Effector memory CD4-positive, alpha-beta T cell (primary cell): ENCODE measurements around the gene CCDC188.

Experiments used
- DNase-seq, 3 donors: peaks; one replicate each; pipeline ENCODE4 v3.0.0-alpha.2; 2020
- H3K27ac ChIP-seq: 2 replicates; pipeline ENCODE4 v1.7.0; 2013; ENCODE audit warnings: mild to moderate bottlenecking, low read length, moderate library complexity; ENCODE audit not compliant: insufficient read depth, poor library complexity, severe bottlenecking
- H3K27me3 ChIP-seq: replicated peaks from 2 replicates; pipeline ENCODE4 v1.7.0; 2013; ENCODE audit warnings: mild to moderate bottlenecking, low read length; ENCODE audit not compliant: insufficient read depth, control insufficient read depth, poor library complexity, severe bottlenecking
- H3K36me3 ChIP-seq: 2 replicates; pipeline ENCODE4 v1.7.0; 2013; ENCODE audit warnings: mild to moderate bottlenecking, low read length, moderate library complexity; ENCODE audit not compliant: control insufficient read depth, insufficient read depth
- H3K4me1 ChIP-seq: 2 replicates; pipeline ENCODE4 v1.7.0; 2013; ENCODE audit warnings: low read length, mild to moderate bottlenecking; ENCODE audit not compliant: control insufficient read depth, insufficient read depth, poor library complexity, severe bottlenecking
- H3K4me3 ChIP-seq: 2 replicates; pipeline ENCODE4 v1.7.0; 2013; ENCODE audit warnings: low read length, low read depth, mild to moderate bottlenecking; ENCODE audit not compliant: insufficient read depth, poor library complexity, severe bottlenecking
- H3K9me3 ChIP-seq: 2 replicates; pipeline ENCODE4 v1.7.0; 2013; ENCODE audit warnings: mild to moderate bottlenecking, low read length, moderate library complexity; ENCODE audit not compliant: control insufficient read depth

The CCDC188 gene

DNA sequence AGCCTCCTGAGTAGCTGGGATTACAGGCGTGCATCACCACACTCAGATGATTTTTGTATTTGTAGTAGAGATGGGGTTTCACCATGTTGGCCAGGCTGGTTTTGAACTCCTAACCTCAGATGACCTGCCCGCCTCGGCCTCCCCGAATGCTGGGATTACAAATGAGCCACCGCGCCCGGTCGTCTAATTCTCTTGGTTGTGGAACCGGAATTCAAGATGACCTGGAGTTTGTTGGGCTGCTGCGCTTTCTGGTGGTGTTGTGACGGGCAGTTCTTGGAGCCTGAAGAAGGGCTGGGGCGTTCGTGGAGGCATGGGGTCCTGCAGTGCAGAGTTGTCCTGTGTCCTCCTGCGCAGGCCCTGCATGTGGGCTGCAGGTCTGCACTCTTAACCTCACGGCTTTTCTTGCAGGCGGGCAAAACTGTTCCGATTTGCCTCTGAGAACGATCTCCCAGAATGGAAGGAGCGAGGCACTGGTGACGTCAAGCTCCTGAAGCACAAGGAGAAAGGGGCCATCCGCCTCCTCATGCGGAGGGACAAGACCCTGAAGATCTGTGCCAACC is 28.9 kb downstream of the CCDC188 start:
- Histone ChIP-seq H3K4me1 (peaks cover 13% of the 10 kb centered on the region), H3K36me3 (peaks cover 55% of the 10 kb centered on the region), H3K4me3 (no peak overlapping the region), H3K27me3 (no peaks in the 10 kb centered on the region), H3K9me3 (no peaks in the 10 kb centered on the region), H3K27ac (no peak overlapping the region)
- no peak for DNase-seq

GRCh38 chr22:20118300-20119020 is 32.4 kb downstream of the CCDC188 start:
- peaks cover 24% of the 10 kb centered on the region for H3K4me1 ChIP-seq
- no peak for DNase-seq
- H3K36me3 ChIP-seq, result peaks cover 52% of the 10 kb centered on the region

DNA sequence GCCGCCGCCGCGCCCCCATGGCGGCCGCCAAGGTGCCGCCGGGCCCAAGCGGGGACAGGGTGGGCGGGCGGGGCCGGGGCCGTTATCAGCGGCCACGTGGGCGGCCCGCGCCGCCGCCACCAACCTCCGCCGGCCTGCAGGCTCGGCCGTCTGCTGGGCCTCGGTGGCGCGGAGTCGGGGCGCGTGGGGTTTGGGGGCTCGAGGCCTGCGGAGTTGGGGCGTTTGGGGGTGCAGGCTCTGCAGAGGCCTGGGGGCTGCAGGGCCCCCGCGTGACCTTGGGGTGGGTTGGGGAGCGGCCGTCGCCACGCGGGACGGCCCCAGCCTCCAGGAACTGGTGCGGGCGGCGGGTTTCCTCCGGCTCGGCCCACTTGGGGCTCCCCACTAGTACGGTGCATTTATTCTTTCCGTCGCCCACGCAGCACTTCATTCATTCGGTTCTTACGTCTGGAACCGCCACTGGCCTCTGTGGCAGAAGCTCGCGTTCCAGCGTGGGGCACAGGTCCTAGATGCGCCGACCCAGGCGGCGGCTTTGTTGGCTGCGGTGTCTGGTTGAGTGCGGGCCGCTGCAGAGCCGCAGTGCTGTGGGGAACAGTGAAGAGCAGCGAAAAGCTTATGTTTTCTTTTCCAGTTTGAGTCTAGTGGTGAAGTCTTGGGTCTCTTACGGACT is 33.1 kb downstream of the CCDC188 start:
- Histone ChIP-seq H3K9me3 (no peaks in the 10 kb centered on the region), H3K36me3 (peaks cover 59% of the 10 kb centered on the region), H3K4me3 (peak overlapping the region; percentile 85), H3K27me3 (no peaks in the 10 kb centered on the region), H3K27ac (peak overlapping the region; percentile 86), H3K4me1 (peaks cover 24% of the 10 kb centered on the region)
- peak; percentile 38 to 51 (median 51) for DNase-seq

More at GRCh38 chr22:20118300-20119020, 32.4 kb downstream of the CCDC188 start:
- Histone ChIP-seq H3K9me3 (no peaks in the 10 kb centered on the region), H3K27me3 (no peaks in the 10 kb centered on the region), H3K4me3 (peak overlapping the region; percentile 66), H3K27ac (peak overlapping the region; percentile 86)

DNA sequence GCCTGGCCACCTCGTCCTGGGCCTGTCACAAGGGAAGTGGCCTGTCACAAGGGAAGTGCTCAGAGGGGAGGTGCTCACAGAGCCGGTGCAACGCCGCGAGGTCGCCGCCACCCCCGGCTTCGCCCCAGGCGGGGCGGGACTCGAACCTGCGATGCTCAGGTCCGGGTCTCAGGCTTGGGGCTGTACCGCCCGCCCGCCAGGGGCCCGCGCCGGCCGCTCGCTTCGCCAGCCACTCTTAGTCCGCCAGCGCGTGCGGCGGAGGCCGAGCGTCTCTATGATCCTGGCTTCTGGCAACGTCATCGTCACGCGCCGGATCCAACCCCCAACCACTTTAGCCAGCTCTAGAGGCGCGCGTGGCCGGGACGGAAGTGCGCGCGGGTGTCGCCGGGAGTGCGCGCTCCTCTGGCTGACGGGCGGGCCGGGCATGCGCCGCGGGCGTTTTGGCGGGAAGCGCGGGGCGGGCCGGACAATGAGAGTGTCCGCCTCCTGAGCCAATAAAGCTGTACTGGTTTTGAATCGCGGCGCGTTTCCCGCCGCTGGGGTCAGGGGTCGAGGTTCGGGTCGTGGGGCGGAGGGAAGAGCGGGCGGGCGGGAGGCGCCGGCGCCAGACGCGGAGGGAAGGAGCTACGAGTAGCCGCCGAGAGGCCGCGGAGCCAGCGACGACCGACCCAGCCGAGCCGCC is 33.8 kb downstream of the CCDC188 start, which contains the start of gene TRMT2A:
Gene TRMT2A, minus strand, starts transcription at position 276 of the 682 bp plus-strand sequence. CDS start 320 bp downstream, outside the sequence.
- DNase-seq, result peak; percentile 94 to 95 (median 95)
- Histone ChIP-seq H3K4me3 (peak within 1 kb of the TSS; percentile 85), H3K4me1 (peaks cover 24% of the 10 kb centered on the region), H3K36me3 (peaks cover 62% of the 10 kb centered on the region), H3K27me3 (no peaks in the 10 kb centered on the region), H3K27ac (peak within 1 kb of the TSS; percentile 86), H3K9me3 (no peaks in the 10 kb centered on the region)

- H3K4me3 ChIP-seq, result peak overlapping the region; percentile 85
- peaks cover 56% of the 10 kb centered on the region for H3K36me3 ChIP-seq
- no peak for DNase-seq
- H3K4me1 ChIP-seq, result peaks cover 24% of the 10 kb centered on the region
- H3K9me3 ChIP-seq, result no peaks in the 10 kb centered on the region
- peak overlapping the region; percentile 86 for H3K27ac ChIP-seq
- no peaks in the 10 kb centered on the region for H3K27me3 ChIP-seq
These were observed 34.4 kb downstream of the CCDC188 start for GRCh38 chr22:20116376-20116950.

DNA sequence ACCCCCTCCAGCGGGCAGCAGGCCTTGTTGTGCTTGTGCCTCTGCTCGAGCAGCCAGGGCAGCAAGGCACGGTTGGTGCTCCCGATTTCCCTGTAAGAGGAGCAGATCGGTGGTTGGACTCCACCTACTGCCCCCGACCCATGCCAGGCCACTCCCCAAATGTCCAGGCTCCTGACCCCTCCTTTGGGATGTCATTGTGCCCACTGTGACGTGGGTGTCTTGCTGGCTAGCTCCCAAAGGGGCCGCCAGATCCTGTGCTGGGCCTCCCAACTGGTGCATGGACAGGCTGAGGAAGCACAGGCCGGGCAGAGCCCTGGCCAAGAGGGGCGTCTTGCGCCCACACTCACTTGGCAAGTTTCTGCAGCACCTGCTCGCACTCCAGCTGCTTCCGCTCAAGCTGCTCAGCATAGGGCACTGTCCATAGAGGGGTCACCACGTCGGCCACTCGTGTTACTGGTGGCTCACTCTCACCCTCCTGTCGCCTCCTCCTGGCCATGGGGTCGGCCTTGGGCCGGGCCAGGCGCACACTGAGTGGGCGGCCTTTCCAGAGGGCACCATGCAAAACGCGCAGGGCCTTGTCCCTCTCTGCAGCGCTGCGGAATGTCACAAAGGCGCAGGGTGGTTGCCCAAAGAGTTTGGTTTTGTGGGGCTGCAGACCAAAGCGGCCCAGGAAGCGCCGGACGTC is 35.0 kb downstream of the CCDC188 start, which contains the start of gene RANBP1:
Gene RANBP1, plus strand, starts transcription at position 414 of the 685 bp plus-strand sequence. Its CDS starts 81 bp downstream, at position 495.
- Histone ChIP-seq H3K4me3 (peak within 1 kb of the TSS; percentile 85), H3K9me3 (no peaks in the 10 kb centered on the region), H3K36me3 (peaks cover 55% of the 10 kb centered on the region), H3K27ac (peak within 1 kb of the TSS; percentile 86), H3K27me3 (no peaks in the 10 kb centered on the region), H3K4me1 (peaks cover 24% of the 10 kb centered on the region)
- no peak for DNase-seq

DNA sequence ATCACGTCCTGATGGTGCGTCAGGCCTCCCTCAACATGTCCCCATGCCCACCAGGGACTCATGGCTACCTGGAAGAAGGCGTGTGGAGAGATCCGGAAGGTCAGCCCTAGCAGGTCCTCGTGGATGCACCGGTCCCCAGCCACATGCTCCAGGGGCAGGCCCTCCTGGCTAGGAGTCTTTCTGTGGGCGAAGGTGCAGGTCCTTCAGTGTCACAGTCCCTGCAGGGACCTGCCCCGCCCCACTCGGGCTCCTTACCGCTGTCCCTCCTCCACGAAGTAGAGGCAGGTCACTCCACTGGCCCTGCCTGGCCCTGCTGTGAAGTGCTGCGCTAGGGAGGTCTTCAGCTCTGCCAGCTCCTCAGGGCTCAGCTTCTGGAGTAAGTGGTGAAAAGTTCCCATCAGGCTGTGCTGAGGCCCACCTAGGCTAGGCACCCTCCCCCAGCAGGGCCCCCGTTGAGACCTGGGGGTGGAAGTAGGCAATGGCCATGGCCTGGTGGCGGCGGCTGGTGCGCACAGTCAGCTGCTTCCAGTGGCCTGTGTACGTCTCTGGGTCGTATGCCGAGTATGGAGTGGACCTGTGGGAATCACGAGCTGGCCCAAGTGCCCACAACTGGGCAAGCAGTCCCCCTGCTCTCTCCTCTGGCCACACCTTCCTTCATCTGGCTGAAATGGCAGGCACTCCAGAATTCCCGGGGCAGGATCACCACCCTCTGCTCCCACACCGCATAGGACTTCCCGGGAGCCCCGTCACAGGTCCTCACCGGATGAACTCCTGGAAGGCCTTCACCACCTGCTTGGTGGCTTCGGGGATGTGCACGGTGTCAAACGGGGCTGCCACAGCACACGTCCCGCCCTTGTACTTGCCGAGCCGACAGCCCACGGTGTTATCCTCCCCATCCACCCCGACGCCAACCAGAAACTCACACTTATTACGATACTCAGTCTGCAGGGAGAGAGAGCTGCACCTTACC is 36.1 kb downstream of the CCDC188 start:
- Histone ChIP-seq H3K9me3 (no peaks in the 10 kb centered on the region), H3K36me3 (peaks cover 53% of the 10 kb centered on the region), H3K27me3 (no peaks in the 10 kb centered on the region), H3K27ac (no peak overlapping the region), H3K4me3 (no peak overlapping the region), H3K4me1 (peaks cover 20% of the 10 kb centered on the region)
- DNase-seq, result no peak

- no peak for DNase-seq
- Histone ChIP-seq H3K4me3 (no peak overlapping the region), H3K27ac (no peak overlapping the region), H3K36me3 (peaks cover 57% of the 10 kb centered on the region), H3K9me3 (no peaks in the 10 kb centered on the region), H3K4me1 (peaks cover 19% of the 10 kb centered on the region), H3K27me3 (no peaks in the 10 kb centered on the region)
These were observed 37.1 kb downstream of the CCDC188 start for GRCh38 chr22:20113551-20114310.
